Choroid plexus epithelial cell (primary cell): ENCODE measurements around the gene ATF7IP.

Experiments
- DNase-seq: peaks from one replicate; pipeline ENCODE4 v3.0.0-alpha.2; 2010; ENCODE audit warnings: low read depth
- H3K4me3 ChIP-seq: 2 replicates; pipeline ENCODE4 v1.5.1; 2011; ENCODE audit warnings: low read depth, mild to moderate bottlenecking, control low read depth, low read length, moderate library complexity
- CTCF ChIP-seq: conservative IDR thresholded peaks from 2 replicates; pipeline ENCODE4 v1.5.1; 2011; ENCODE audit warnings: low read depth, mild to moderate bottlenecking, control low read depth, inconsistent platforms, low read length, moderate library complexity

ATF7IP gene

GRCh38 chr12:14532152-14532551 is 166.7 kb downstream of the ATF7IP start:
- no peak overlapping the region for H3K4me3 ChIP-seq
- no peak for DNase-seq
- TF ChIP-seq CTCF: no peak

- no peak for TF ChIP-seq CTCF
- no peak for DNase-seq
- H3K4me3 ChIP-seq: no peak overlapping the region
Measured at GRCh38 chr12:14537088-14537487, 171.6 kb downstream of the ATF7IP start.

GRCh38 chr12:14540801-14541462 is 175.4 kb downstream of the ATF7IP start:
- H3K4me3 ChIP-seq: no peak overlapping the region
- no peak for DNase-seq
- no peak for TF ChIP-seq CTCF

- no peak for DNase-seq
- H3K4me3 ChIP-seq: no peak overlapping the region
- TF ChIP-seq CTCF: no peak
Measured at GRCh38 chr12:14545144-14546124, 180.0 kb downstream of the ATF7IP start.

GRCh38 chr12:14547571-14547970 is 182.1 kb downstream of the ATF7IP start:
- TF ChIP-seq CTCF: no peak
- DNase-seq: no peak
- H3K4me3 ChIP-seq: no peak overlapping the region

GRCh38 chr12:14548609-14549008 is 183.1 kb downstream of the ATF7IP start:
- TF ChIP-seq CTCF: no peak

More at GRCh38 chr12:14548609-14549008, 183.1 kb downstream of the ATF7IP start:
- no peak overlapping the region for H3K4me3 ChIP-seq
- no peak for DNase-seq
